NCI-H1092 (cell line): ENCODE results near the gene ARIH1.
"Not testable (repeated sequence)": the region's sequence is repeated elsewhere in the genome, so short reads cannot be mapped to it uniquely, and the experiment has no call there.

Experiments used
- DNase-seq: peaks from one replicate; lab custom pipeline; 2025; lab: John Stamatoyannopoulos, UW

The ARIH1 gene, protein sequence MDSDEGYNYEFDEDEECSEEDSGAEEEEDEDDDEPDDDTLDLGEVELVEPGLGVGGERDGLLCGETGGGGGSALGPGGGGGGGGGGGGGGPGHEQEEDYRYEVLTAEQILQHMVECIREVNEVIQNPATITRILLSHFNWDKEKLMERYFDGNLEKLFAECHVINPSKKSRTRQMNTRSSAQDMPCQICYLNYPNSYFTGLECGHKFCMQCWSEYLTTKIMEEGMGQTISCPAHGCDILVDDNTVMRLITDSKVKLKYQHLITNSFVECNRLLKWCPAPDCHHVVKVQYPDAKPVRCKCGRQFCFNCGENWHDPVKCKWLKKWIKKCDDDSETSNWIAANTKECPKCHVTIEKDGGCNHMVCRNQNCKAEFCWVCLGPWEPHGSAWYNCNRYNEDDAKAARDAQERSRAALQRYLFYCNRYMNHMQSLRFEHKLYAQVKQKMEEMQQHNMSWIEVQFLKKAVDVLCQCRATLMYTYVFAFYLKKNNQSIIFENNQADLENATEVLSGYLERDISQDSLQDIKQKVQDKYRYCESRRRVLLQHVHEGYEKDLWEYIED

DNA sequence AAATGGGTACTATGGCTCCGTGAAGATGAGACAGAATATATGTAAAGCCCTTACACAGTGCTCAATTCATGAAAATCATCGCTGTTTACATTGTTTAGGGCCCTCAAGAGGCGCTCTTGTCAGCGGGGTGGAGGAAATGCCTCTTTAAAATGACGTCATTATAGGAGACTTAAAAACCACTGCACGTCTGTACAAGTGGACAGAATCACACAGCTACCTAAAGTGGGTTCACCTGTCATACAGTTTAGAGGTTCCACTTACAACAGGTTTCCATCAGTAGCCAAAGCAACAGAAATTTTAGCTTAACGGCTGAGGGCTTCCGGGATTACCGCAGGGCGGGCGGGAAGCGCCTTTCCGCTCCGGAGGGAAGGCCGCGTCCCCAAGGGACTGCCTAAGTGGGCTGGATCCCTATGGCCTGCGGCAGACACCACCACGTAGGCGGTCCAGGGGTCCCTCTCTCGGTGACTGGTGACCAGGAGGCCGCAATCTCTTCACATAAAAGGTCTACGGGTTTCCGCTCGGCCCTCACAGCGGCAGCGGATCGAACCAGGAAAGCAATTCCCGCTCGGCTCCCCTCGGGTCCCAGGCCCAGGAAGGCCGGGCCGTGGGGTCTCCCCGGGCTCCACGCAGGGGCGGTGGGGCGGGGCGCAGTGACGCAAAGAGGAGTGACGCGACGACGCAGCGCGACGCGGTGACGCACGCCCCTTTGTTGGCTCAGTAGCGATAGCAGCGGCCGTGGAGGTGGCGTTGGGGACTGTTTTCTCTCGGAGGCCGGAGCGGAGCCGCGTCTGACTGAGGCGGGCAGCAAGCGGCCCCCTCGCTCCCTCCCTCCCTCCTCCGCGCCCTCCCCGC, at the start of gene ARIH1:
Gene ARIH1, plus strand, starts transcription at position 717 of the 852 bp plus-strand sequence. CDS start 310 bp downstream, outside the sequence.
- DNase-seq: peak; percentile 88

DNA sequence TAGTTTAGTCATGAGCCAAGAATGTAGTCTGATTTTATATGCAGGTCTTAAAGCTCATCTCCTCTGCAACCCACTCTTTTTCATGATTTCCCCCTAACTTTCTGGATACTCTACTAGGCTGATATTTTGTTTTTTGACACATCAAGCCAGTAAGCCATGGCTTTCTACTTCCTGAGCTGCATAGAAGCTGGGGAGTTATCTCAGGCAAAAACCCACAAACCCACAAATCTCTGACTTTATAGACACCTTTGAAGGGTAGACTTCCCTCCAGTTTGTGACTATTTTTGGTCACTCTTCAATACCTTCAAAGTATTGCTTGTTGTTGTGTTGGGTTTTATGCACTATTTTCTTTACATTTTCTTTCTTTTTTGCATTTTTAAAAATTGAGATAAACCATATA, 47.4 kb upstream of the ARIH1 start:
- DNase-seq: no peak

DNA sequence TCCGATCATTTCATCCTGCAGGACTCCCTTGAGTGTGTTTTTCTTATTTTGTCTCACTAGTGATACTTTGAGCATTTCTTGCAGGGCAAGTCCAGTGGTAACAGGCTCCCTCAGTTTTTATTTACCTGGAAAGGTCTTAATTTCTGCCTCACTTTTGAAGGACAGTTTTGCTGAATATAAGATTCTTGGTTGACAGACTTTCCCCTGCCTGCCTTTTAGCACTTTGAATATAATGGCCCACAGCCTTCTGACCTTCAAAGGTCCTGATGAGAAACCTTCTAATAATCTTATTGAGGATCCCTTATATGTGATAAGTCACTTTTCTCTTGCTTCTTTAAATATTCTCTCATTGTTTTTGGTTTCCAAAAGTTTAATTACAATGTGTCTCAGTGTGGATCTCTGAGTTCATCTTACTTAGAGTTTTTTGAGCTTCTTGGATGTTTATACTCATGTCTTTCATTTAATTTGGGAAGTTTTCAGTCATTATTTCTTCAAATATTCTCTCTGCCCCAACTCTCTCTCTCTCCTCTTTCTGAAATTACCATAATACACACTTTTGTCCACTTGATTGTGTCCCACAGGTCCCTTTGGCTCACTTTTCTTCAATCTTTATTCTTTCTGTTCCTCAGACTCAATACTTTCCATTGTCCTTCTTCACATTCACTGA, 36.3 kb upstream of the ARIH1 start:
- DNase-seq: no peak

DNA sequence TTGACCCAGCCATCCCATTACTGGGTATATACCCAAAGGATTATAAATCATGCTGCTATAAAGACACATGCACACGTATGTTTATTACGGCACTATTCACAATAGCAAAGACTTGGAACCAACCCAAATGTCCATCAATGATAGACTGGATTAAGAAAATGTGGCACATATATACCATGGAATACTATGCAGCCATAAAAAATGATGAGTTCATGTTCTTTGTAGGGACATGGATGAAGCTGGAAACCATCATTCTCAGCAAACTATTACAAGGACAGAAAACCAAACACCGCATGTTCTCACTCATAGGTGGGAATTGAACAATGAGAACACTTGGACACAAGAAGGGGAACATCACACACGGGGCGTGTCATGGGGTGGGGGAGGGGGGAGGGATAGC, 31.3 kb upstream of the ARIH1 start:
- DNase-seq: not testable (repeated sequence)

DNA sequence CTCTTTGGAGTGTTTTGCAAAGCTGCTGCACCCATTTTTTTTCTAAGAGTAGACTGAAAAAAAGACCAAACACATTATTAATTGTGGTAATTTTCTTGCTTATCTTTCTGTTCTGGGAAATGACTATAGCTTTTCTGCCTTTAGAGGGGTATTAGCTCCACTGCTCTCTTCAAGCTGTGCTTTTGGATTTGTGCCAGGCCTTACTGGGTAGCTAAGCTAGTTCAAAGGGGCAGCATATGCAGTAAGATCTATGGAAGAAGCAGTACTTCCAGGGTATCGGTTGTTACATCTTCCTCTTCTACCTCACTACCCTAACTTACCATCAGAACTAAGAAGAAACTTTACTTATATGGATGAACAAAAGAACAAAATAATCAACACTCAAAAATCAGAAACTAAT, 28.7 kb upstream of the ARIH1 start:
- DNase-seq: no peak

DNA sequence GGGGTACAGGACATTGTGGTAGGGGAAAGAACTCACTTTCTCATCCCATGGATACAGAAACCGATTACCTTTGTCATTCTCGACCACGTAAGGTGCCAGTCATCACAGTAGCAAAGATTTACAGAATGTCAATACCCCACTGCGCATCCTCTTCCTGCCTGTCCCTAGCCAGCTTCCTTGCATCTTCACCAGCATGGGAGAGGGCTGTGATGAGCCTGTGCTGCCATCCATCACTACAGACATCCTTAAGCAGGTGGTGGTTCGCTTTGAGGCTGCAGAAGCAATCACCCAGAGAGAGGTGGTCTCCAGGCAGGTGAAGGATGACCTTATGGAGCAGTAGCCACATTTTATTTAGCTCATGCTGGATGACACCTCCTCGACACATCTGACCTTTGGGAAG, 23.3 kb upstream of the ARIH1 start:
- no peak for DNase-seq

DNA sequence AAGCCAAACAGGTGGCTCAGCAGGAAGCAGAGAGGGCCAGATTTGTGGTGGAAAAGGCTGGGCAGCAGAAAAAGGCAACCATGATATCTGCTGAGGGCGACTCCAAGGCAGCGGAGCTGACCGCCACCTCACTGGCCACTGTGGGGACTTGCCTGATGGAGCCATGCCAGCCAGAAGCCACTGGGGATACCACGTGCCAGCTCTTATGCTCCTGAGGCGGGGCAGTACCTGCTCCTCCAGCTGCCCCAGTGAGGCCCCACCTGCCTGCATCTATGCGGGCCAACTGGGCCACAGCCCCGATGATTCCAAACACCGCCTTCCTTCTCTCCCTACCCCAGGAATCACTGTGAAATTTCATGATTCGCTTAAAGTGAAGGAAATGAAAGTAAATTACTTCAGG, 22.9 kb upstream of the ARIH1 start:
- no peak for DNase-seq

DNA sequence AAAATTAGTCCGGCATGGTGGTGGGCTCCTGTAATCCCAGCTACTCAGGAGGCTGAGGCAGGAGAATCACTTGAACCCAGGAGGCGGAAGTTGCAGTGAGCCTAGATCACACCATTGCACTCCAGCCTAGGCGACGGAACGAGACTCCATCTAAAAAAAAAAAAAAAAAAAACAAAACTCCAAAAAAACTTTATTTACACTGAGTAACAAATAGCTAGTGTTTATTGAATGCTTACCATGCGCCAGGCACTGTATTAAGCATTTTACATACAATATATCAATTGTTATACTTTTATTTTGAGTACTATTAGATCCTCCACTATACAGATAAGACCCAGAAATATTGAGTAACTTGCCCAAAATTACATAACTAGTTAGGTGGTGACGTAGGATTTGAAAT, 17.4 kb upstream of the ARIH1 start:
- DNase-seq: no peak

DNA sequence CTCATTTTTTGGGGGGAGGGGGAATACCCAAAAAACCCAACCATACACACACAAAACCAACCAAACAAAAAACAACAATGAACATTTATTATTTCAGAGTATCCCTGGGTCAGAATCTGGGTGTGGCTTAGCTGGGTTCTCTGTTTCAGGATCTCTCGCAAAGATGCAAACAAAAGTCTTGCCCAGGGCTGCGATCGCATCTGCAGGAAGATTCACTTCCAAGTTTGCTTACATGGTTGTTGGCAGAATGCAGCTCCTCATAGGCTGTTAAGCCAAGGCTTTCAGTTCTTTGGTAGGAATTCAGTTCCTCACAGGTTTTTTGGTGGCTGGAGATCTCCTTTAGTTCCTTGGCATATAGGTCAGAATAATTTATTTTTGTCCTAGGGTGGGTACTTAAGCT, 13.7 kb upstream of the ARIH1 start:
- no peak for DNase-seq

DNA sequence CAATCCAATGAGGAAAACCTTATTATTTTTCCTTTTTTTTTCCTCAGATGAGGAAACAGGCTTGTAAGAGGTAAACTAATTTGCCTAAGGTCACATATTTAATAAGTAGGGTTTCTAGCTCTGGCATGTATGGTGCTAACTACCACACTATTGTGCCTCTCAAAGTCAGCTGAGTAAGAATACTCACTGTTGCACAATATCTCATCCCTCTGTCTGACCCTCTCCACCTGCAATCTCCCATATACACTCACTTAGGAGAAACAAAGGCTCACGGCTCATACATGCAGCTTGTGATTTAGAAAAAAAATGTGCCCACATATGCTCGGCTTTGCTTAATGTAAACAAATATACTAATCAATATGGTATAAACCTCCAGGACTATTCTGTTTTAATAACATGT, 10.4 kb upstream of the ARIH1 start:
- no peak for DNase-seq

DNA sequence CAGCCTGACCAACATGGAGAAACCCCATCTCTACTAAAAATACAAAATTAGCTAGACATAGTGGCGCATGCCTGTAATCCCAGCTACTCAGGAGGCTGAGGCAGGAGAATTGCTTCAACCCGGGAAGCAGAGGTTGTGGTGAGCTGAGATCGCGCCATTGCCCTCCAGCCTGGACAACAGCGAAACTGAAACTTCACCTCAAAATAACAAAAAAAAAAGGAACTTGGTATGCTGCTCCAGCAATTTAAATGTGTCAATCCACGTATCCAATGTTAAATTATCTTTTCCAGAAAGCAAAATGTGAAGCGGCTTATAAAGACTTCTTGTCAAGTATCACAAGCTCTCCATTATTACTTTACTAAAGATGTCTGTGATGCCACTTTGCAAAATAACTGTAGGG, 9.9 kb upstream of the ARIH1 start:
- no peak for DNase-seq

DNA sequence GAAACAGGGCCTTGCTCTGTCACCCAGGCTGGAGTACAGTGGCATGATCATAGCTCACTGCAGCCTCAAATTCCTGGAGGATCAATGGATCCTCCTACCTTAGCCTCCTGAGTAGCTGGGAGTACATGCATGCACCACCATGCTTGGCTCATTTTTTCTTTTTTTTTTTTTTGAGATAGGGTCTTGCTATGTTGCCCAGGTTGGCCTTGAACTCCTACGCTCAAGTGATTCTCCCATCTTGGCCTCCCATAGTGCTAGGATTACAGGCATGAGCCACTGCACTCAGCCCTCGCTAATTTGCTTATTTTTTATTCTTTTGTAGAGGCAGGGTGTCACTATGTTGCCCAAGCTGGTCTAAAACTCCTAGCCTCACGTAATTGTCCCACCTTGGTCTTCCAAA, 6.0 kb upstream of the ARIH1 start:
- no peak for DNase-seq

DNA sequence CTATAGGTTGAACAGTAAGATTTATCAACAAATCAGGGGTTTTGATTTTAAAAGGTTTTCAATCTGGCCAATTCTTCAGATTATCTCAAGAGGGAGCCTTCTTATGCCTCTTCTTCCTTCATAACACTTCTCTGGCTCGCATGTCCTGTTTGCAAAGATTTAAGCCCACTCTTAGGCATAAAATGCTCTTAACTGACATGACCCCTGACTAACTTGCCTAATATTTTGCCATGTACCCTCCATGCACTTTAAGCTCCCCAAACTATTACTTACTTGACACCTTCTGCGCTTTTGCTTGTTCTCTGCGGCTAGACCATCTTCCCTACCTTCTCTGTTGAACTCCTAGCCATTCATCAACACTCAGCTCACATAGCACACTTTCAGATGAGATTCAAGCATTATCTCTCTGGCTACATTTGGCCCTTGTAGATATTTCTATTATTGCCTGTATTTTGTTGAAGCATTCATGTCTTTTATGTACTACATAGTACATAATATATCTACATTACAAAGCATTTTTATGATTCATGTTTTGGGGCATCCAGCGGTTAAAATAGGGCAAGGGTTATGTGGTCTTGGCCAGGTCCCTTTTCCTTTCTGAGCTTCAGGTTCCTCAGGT, 1.0 kb upstream of the ARIH1 start:
- no peak for DNase-seq

DNA sequence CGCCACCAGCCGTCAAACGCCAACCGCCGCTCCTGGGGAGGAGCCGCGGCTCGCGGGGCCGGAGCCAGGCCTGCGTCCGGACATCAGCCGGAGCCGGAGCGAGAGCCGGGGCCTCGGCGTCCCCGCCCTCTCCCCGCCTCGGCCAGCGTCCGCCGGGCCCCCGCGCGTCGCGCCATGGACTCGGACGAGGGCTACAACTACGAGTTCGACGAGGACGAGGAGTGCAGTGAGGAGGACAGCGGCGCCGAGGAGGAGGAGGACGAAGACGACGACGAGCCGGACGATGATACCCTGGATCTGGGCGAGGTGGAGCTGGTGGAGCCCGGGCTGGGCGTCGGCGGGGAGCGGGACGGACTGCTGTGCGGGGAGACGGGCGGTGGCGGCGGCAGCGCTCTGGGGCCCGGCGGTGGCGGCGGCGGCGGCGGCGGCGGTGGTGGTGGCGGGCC, 359 bp downstream of the ARIH1 start:
- no peak for DNase-seq

DNA sequence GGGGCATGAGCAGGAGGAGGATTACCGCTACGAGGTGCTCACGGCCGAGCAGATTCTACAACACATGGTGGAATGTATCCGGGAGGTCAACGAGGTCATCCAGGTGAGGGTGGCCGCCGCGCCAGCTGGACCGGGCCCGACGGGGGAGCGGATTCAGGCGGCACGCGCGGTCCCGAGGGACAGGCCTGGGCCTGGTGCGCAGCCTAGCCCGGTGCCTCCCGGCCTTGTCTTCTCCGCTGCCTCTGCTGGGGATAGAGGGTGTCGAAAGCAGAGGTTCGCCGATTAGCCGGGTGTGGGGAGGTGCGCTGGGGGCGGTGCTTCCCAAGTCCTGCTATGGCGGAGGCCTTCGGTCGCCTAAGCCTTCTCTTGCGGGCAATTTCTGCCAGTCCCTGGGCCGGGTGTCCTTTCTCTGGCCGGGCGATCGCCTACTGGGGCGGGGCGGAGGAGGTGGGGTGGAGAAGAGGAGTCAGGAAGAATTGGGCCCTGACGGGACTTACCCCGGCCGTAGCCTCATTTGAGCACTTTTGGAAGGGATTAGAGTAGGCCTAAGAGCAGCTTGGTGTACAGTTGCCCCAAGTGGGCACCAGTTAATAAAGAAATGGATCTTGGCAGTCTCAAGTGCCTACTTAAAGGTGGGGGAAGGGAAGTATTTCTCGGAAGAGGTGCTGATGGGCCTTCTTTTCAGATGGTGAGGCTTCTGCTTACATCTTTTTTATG, 940 bp downstream of the ARIH1 start:
- peak; percentile 19 for DNase-seq

DNA sequence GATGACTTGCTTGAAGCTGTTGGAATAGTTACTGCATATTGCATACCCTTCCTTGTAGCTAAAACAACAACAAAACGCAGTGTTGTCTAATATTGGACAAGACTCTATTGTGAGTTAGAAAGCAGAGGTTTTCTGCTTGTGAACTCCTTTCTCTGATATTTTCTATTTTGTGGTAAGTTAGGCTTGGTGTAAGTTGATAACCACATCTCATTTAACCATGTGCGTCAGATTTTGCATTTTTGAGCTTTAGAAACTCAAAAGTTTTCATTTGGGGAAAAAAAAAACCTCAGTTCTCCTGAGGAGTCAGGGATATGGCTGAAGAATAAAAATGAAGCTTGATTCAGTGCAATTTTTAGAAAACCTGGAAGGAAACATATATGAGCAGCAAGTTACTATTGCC, 1.5 kb downstream of the ARIH1 start:
- no peak for DNase-seq

DNA sequence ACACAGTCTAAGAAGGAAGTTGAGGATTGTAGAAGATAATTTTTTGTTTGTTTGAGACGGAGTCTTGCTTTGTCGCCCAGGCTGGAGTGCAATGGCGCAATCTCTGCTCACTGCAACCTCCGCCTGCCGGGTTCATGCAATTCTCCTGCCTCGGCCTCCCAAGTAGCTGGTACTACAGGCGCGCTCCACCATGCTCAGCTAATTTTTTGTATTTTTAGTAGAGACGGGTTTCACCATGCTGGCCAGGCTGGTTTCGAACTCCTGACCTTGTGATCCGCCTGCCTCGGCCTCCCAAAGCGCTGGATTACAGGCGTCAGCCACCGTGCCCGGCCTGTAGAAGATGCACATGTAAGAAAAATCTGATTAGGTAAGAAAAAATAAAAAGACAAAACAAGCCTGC, 2.2 kb downstream of the ARIH1 start:
- not testable (repeated sequence) for DNase-seq

DNA sequence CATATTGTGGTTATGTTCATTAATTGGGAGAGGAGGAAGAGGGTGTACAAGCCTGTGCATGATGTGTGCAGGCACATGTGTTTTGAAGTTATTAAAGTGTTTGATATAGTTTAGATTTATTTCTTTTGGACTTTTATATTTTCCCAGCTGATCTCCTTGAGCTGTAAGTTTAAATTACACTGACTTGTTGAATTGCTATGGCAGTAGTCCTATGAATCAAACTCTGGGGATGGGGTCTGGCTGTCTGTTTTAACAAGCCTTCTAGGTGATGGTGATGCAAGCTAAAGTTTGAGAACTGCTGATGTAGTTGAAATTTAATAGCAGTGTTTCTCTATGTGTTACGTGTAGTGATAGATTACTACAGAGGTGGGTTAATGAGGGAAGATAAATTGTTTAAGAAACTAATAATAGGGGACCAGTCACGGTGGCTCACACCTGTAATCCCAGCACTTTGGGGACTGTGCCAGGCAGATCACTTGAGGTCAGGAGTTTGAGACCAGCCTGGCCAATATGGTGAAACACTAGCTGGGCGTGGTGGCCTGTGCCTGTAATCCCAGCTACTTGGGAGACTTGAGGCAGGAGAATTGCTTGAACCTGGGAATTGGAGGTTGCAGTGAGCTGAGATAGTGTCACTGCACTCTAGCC, 7.0 kb downstream of the ARIH1 start:
- DNase-seq: no peak

DNA sequence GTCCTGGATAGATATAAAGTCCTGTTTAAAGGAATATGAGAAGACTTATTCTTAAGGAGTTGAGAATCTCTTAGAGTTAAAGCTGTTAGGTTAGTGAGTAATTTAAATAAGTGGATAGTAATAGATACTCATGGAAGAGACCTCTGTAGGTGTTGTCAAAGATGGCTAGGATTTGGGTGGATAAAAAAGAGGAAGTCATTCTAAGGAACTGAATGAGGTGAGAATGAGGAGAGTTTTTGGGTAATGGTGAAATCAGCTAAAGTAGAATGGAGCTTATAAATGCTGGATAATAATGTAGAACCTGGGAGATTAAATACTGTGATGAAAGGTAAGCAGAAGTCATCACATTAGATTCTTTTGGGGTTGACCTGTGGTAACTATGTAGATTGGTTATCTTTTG, 8.1 kb downstream of the ARIH1 start:
- no peak for DNase-seq

DNA sequence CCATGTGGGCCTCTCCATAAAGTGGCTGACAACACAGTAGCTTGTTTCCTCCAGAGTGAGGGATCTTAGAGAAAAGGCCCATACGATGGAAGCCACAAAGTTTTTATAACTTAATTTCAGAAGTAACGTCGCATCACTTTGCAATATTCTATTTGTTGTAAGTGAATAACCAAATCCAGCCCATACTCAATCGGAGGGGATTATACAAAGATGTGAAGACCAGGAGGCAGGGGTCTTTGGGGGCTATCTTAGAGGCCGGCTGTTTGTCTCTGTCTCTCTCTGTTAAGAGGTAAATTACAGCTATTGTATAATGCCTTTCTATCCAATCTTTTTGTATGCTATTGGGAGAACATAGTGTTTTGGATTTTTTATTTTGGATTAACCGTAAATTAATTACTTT, 9.1 kb downstream of the ARIH1 start:
- DNase-seq: no peak

DNA sequence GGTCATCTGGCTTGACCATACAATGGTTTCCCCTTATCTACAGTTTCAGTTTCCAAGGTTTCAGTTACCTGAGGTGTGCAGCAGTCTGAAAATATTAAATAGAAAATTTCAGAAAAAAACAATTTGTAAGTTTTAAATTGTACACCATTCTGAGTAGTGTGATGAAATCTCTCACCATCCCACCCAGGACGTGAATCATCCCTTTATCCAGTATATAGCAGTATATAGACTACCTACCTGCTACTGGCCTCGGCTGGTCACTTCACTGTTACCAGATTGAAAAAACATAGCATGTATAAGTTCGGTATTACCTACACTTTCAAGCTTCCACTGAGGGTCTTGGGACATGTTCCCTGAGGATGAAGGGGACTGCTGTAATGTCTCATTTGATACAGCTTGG, 12.0 kb downstream of the ARIH1 start:
- no peak for DNase-seq
